Neural cell (in vitro differentiated cells): Measurements from ENCODE around the gene ZNF326. TPM values are rescaled to one million over a fixed set of nuclear protein-coding genes. Genes with fewer than 3 reads are reported as not detected.
A peak's percentile ranks its signal among the peaks of the same experiment; 100 is the strongest.

Experiments used
- H2AFZ ChIP-seq: fragments of 200-600, 300-800 bp; sonication (generic), shearing (Covaris generic); 2 replicates; pipeline ENCODE4 v1.6.0; 2014; ENCODE audit warnings: low read depth, mild to moderate bottlenecking, antibody characterized with exemption, low read length, moderate library complexity
- H3F3A ChIP-seq: fragments of 200-600 bp; shearing (Covaris generic); 2 replicates; pipeline ENCODE4 v1.6.1; 2016; ENCODE audit warnings: mild to moderate bottlenecking, moderate library complexity, mixed read lengths, antibody characterized with exemption, low read length; ENCODE audit not compliant: insufficient read depth, poor library complexity, severe bottlenecking
- H3K27ac ChIP-seq: fragments of 200-600, 300-800 bp; sonication (generic), shearing (Covaris generic); 2 replicates; pipeline ENCODE4 v1.5.1; 2014; ENCODE audit warnings: mild to moderate bottlenecking, low read length, moderate library complexity
- H3K27me3 ChIP-seq: fragments of 300-800, 200-600 bp; sonication (generic), shearing (Covaris generic); 2 replicates; pipeline ENCODE4 v1.6.0; 2014; ENCODE audit warnings: mild to moderate bottlenecking, low read depth, low read length, moderate library complexity; ENCODE audit not compliant: insufficient read depth
- H3K36me3 ChIP-seq: fragments of 300-800, 200-600 bp; sonication (generic), shearing (Covaris generic); 2 replicates; pipeline ENCODE4 v1.5.1; 2014; ENCODE audit warnings: mild to moderate bottlenecking, antibody characterized with exemption, low read length, moderate library complexity; ENCODE audit not compliant: insufficient read depth
- H3K4me2 ChIP-seq: fragments of 300-800, 200-600 bp; sonication (generic), shearing (Covaris generic); 2 replicates; pipeline ENCODE4 v1.6.0; 2014; ENCODE audit warnings: mild to moderate bottlenecking, low read length
- H3K4me3 ChIP-seq: fragments of 300-800, 200-600 bp; sonication (generic), shearing (Covaris generic); 2 replicates; pipeline ENCODE4 v1.5.1; 2014; ENCODE audit warnings: mild to moderate bottlenecking, low read length, moderate library complexity
- H3K79me2 ChIP-seq: fragments of 200-600 bp; shearing (Covaris generic); replicated peaks from 2 replicates; pipeline ENCODE4 v1.6.0; 2014; ENCODE audit warnings: mild to moderate bottlenecking, low read length, moderate library complexity; ENCODE audit not compliant: insufficient read depth
- H3K9ac ChIP-seq: fragments of 300-800, 200-600 bp; sonication (generic), shearing (Covaris generic); 2 replicates; pipeline ENCODE4 v1.6.1; 2016; ENCODE audit warnings: mild to moderate bottlenecking, low read length, mixed read lengths
- H3K9me2 ChIP-seq: fragments of 200-600 bp; shearing (Covaris generic); 2 replicates; pipeline ENCODE4 v1.6.1; 2016; ENCODE audit warnings: mild to moderate bottlenecking, low read length, mixed read lengths; ENCODE audit not compliant: insufficient read depth
- H3K9me3 ChIP-seq: fragments of 200-600, 300-800 bp; sonication (generic), shearing (Covaris generic); 2 replicates; pipeline ENCODE4 v1.6.1; 2016; ENCODE audit warnings: mild to moderate bottlenecking, mixed run types, low read length, moderate library complexity, mixed read lengths
- H4K20me1 ChIP-seq: fragments of 200-600 bp; shearing (Covaris generic); 2 replicates; pipeline ENCODE4 v1.6.1; 2016; ENCODE audit warnings: mild to moderate bottlenecking, mixed run types; ENCODE audit not compliant: insufficient read depth
- EP300 ChIP-seq: fragments of 450-650 bp; conservative IDR thresholded peaks from 2 replicates; pipeline ENCODE4 v1.6.1; 2014; ENCODE audit warnings: antibody characterized with exemption, mild to moderate bottlenecking, moderate library complexity; ENCODE audit not compliant: poor library complexity, severe bottlenecking
- EZH2 ChIP-seq: fragments of 200-600, 300-800 bp; shearing (Covaris generic), sonication (generic); IDR thresholded peaks from 2 replicates; pipeline ENCODE4 v1.6.1; 2014; ENCODE audit warnings: antibody characterized with exemption, low read length, borderline replicate concordance, mild to moderate bottlenecking; ENCODE audit not compliant: insufficient read depth, poor library complexity, severe bottlenecking
- MXI1 ChIP-seq: fragments of 450-650 bp; conservative IDR thresholded peaks from 2 replicates; pipeline ENCODE4 v1.6.1; 2014; ENCODE audit warnings: antibody characterized with exemption, mild to moderate bottlenecking; ENCODE audit not compliant: poor library complexity, severe bottlenecking
- POLR2AphosphoS5 ChIP-seq: IDR thresholded peaks from 2 replicates; pipeline ENCODE4 v1.6.1; 2012
- RAD21 ChIP-seq: fragments of 450-650 bp; conservative IDR thresholded peaks from 2 replicates; pipeline ENCODE4 v1.6.1; 2014; ENCODE audit warnings: antibody characterized with exemption, mild to moderate bottlenecking, moderate library complexity
- SMC3 ChIP-seq: fragments of 450-650 bp; conservative IDR thresholded peaks from 2 replicates; pipeline ENCODE4 v1.6.1; 2014; ENCODE audit warnings: antibody characterized with exemption, mild to moderate bottlenecking, moderate library complexity; ENCODE audit not compliant: poor library complexity
- TAF1 ChIP-seq: IDR thresholded peaks from 2 replicates; pipeline ENCODE4 v1.6.1; 2012; ENCODE audit warnings: low read depth
- polyA plus RNA-seq: library from polyadenylated mRNA; depleted of rRNA; stranded (reverse); fragments of >200 nt; gene quantifications from 2 replicates; pipeline ENCODE4 v1.2.3, GENCODE V29; 2014
- TF ChIP-seq, protein P1 (sequence below): IDR thresholded peaks from 2 replicates; pipeline ENCODE4 v1.6.1; 2012; ENCODE audit warnings: borderline replicate concordance
- TF ChIP-seq, protein P2 (sequence below): fragments of 450-650 bp; IDR thresholded peaks from 2 replicates; pipeline ENCODE4 v1.5.1; 2014; ENCODE audit warnings: antibody characterized with exemption, mild to moderate bottlenecking, moderate library complexity; ENCODE audit not compliant: poor library complexity, severe bottlenecking

ZNF326 gene
- polyA plus RNA-seq, 1 donor from 2014 or later, result 65.0 TPM

DNA sequence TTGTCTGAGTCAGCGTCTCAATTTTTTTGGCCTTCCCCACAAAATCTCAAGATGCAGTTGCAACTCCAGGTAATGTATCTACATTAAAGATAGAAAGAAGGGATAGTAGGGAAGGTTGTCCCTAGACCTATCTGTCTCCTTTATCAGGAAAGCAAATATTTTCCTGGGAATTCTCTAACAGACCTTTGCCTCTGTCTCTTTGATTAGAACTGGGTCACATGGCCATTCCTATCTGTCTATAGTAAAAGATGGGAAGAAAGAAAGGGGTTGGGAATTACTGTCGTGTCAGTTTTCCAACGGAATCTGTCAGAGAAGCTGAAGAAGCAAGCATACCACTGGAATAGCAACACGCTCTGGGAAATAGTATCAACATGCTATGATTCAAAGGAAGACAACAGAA, 48.7 kb downstream of the ZNF326 start (continued):
- no peak for TF ChIP-seq RAD21

DNA sequence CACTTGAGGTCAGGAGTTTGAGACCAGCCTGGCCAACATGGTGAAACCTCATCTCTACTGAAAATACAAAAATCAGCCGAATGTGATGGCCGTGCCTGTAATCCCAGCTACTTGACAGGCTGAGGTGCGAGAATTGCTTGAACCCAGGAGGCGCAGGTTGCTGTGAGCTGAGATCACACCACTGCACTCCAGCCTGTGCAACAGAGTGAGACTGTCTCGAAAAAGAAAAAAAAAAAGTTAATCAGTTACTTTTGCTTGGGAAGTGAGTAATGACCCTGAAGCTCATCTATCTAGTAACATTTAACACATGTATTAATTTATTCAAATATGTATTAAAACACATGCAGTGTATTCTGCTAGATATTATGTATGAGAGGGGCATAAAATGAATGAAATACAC, 49.4 kb downstream of the ZNF326 start:
- H3K36me3 ChIP-seq, result no peaks in the 10 kb centered on the region
- no peak overlapping the region for H3K4me2 ChIP-seq
- no peaks in the 10 kb centered on the region for H3K27me3 ChIP-seq
- H3K4me3 ChIP-seq, result no peak overlapping the region
- no peak overlapping the region for H2AFZ ChIP-seq
- H3K27ac ChIP-seq, result no peak overlapping the region
- no peaks in the 10 kb centered on the region for H4K20me1 ChIP-seq
- TF ChIP-seq EP300 (no peak), POLR2AphosphoS5 (no peak), RAD21 (no peak), MXI1 (no peak), TAF1 (no peak), SMC3 (no peak), EZH2 (no peak)
- TF ChIP-seq, protein P1, sequence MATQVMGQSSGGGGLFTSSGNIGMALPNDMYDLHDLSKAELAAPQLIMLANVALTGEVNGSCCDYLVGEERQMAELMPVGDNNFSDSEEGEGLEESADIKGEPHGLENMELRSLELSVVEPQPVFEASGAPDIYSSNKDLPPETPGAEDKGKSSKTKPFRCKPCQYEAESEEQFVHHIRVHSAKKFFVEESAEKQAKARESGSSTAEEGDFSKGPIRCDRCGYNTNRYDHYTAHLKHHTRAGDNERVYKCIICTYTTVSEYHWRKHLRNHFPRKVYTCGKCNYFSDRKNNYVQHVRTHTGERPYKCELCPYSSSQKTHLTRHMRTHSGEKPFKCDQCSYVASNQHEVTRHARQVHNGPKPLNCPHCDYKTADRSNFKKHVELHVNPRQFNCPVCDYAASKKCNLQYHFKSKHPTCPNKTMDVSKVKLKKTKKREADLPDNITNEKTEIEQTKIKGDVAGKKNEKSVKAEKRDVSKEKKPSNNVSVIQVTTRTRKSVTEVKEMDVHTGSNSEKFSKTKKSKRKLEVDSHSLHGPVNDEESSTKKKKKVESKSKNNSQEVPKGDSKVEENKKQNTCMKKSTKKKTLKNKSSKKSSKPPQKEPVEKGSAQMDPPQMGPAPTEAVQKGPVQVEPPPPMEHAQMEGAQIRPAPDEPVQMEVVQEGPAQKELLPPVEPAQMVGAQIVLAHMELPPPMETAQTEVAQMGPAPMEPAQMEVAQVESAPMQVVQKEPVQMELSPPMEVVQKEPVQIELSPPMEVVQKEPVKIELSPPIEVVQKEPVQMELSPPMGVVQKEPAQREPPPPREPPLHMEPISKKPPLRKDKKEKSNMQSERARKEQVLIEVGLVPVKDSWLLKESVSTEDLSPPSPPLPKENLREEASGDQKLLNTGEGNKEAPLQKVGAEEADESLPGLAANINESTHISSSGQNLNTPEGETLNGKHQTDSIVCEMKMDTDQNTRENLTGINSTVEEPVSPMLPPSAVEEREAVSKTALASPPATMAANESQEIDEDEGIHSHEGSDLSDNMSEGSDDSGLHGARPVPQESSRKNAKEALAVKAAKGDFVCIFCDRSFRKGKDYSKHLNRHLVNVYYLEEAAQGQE, result no peak
- TF ChIP-seq, protein P2, sequence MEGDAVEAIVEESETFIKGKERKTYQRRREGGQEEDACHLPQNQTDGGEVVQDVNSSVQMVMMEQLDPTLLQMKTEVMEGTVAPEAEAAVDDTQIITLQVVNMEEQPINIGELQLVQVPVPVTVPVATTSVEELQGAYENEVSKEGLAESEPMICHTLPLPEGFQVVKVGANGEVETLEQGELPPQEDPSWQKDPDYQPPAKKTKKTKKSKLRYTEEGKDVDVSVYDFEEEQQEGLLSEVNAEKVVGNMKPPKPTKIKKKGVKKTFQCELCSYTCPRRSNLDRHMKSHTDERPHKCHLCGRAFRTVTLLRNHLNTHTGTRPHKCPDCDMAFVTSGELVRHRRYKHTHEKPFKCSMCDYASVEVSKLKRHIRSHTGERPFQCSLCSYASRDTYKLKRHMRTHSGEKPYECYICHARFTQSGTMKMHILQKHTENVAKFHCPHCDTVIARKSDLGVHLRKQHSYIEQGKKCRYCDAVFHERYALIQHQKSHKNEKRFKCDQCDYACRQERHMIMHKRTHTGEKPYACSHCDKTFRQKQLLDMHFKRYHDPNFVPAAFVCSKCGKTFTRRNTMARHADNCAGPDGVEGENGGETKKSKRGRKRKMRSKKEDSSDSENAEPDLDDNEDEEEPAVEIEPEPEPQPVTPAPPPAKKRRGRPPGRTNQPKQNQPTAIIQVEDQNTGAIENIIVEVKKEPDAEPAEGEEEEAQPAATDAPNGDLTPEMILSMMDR, result no peak
- no peak overlapping the region for H3K9ac ChIP-seq
- no peaks in the 10 kb centered on the region for H3K9me3 ChIP-seq
- no peaks in the 10 kb centered on the region for H3K79me2 ChIP-seq
- H3K9me2 ChIP-seq, result no peaks in the 10 kb centered on the region
- H3F3A ChIP-seq, result no peaks in the 10 kb centered on the region

DNA sequence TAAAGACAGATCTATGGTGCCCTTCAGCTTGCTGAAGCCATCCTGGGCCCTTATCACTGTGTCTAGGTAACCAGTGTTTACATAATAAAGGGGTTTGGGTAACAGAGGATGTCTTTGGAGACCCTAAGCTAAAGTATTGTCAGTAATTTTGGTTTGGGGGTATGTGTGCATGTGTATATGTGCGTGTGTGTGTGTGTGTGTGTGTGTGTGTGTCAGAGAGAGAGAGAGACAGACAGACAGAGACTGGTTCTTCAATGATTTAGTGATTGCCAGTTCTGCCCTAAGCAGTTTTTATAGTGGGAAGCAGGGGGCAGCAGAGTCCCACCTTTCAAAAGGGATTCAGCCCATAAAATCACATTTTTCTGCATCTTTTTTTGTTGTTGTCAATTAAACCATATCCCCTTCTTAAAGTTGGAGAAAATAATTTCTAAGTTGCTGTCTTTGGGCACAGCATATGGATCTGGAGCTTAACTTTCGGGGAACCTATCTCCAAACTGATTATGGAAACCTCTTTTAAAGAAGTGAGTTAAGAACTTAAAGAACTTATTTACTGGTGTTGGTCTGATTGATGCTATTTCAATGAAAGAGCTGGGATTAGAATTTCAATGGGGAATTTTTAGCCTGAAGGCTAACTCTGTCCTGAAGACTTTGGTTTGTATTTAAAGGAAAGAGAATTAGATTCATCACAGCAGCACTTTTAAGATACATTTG, 51.1 kb downstream of the ZNF326 start:
- no peak overlapping the region for H2AFZ ChIP-seq
- no peak overlapping the region for H3K27ac ChIP-seq
- H3K36me3 ChIP-seq, result no peaks in the 10 kb centered on the region
- H3K9ac ChIP-seq, result no peak overlapping the region
- TF ChIP-seq, protein P1, result no peak
- peak; percentile 85 for TF ChIP-seq RAD21
- no peak for TF ChIP-seq TAF1
- TF ChIP-seq EZH2, result no peak
- no peak for TF ChIP-seq POLR2AphosphoS5
- no peak for TF ChIP-seq EP300
- TF ChIP-seq, protein P2, result peak; percentile 85
- no peak for TF ChIP-seq MXI1
- peak; percentile 81 for TF ChIP-seq SMC3
- no peaks in the 10 kb centered on the region for H3K9me3 ChIP-seq
- no peak overlapping the region for H3K4me3 ChIP-seq
- no peak overlapping the region for H3K4me2 ChIP-seq
- H3K27me3 ChIP-seq, result no peaks in the 10 kb centered on the region
- H4K20me1 ChIP-seq, result no peaks in the 10 kb centered on the region
- H3F3A ChIP-seq, result no peaks in the 10 kb centered on the region
- H3K79me2 ChIP-seq, result no peaks in the 10 kb centered on the region
- no peaks in the 10 kb centered on the region for H3K9me2 ChIP-seq
